GM19193 (cell line): ENCODE measurements around the gene C8B.

Experiments
- POLR2A ChIP-seq: IDR thresholded peaks from 4 replicates; pipeline ENCODE4 v1.6.1; 2011; ENCODE audit not compliant: insufficient read depth, insufficient read length; ENCODE audit errors: extremely low read depth

Gene C8B

DNA sequence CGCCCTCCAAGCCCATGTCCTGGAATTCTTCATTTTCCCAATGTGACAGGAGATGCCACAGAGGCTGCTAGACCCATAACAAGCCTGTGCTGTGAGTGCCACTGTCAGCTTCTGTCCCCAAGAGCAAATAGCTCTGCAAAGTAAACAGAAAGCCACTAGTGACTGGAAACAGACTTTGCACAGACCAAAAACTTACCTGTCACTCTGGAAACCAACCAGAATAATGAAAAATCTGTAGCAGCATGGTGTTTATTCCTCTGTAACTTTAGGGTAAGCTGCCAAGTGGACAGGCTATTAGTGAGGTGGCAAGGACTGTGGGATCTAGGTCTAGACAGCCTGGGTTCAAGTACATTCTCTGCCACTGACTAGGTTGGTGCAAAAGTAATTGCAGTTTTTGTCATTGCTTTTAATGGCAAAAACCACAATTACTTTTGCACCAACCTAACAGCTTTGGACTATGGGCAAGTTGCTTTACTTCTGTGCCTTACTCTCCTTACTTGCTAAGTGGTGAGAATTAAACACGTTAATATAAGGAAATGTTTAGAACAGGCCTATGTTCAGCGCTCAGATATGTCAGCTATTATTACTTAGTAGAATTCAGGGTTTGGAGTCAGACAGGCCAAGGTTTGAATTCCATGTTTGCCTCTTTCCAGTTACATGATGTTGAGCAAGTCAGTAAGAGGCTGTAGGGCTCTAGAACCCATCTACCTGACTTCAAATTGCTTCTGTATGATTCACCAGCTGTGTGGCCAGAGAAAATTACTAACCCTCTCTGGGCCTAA lies at the start of gene C8B:
TSS of gene C8B (minus strand) at position 100 of the 782 bp plus-strand sequence. CDS start at position 33, 67 bp downstream.
- TF ChIP-seq POLR2A = no peak

DNA sequence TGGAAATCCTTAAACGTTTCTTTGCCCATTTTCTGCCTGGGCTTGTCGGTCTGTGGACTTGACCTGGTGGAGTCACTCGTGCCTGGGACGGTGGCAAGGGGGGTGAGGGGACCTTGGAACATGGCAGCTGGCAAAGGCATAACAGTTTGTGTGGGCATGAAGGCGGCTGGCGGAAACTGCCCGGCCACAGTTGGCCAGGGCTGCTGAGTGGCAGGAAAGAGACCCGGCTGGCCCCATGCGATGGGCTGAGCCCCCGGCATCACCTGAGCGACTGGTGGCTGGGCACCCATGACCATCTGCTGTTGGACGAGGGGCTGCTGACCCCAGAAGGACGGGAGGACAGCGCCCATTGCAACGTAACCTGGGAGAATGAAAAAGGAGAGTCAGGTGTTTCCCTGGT lies 49.3 kb upstream of the C8B start:
- no peak for TF ChIP-seq POLR2A

- TF ChIP-seq POLR2A = no peak
Measured at GRCh38 chr1:57013522-57013921, 47.7 kb upstream of the C8B start.

DNA sequence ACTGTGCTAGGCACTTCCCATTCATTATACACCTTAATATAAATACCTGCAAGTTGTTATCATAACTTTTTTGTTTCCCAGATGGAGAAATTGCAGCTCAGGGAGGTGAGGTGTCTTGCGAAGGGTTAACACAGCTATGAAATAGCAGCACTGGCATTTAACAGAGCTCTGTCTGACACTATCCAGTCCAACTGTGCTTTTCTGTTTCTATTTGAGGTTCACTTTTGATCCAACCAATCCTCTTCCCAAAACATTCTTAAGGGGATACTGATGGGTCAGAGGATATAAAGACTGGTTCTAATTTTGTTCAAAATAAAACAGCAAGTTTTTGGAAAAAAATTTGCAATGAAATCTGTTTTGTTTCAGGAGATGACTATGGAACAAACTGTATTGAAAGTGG lies 46.5 kb upstream of the C8B start:
- no peak for TF ChIP-seq POLR2A

- no peak for TF ChIP-seq POLR2A
Measured at GRCh38 chr1:57010511-57010910, 44.7 kb upstream of the C8B start.

- TF ChIP-seq POLR2A = no peak
Measured at GRCh38 chr1:57007948-57008347, 42.1 kb upstream of the C8B start.

DNA sequence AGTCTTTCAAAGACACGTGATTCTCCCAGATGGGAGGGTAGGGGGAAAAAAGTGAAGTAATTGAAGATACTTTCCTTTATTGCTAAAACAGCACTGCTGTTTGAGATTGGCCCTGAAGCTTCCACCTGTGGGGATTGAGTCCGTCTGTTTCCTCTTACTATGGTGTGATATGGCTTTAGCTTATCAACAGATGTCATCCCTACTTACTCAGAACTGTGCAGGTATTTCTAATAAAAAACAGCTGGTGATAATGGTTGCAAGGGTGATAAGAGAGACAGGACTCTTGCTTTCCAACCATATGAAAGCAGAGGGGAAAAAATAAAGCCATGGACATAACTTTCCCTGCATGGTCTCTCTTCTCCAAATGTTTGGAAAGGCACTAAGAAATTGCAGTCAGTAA lies 41.7 kb upstream of the C8B start:
- TF ChIP-seq POLR2A = no peak

DNA sequence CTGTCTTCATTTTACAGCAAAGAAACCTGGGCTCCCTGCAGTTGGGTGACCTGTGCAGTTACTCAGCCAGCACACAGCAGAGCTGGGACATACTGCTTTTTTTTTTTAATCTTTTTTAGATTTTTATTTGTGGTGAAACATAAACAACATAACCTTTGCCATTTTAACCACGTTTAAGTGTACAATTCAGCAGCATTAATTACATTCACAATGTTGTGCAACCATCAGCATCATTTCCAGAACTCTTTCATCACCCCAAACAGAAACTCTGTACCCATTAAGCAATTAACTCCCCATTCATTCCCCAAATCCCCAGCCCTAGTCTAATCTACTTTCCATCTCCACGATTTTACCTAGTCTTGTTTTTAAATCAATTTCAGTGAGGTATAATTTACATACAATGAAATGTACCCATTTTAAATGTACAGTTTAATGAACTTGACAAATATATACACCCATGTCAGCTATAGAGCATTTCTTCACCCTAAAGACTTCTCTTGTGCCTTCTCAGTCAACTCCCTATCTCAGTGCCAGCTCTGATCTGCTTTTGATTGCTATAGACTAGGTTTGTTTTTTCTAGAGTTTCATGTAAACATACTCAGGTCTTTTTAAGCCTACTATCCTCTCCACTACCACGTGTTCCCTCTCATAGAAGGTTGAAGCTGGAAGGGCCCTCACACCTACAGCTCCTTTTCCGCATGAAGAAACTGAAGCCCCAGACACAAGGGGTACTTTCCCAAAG lies 37.8 kb upstream of the C8B start:
- no peak for TF ChIP-seq POLR2A

DNA sequence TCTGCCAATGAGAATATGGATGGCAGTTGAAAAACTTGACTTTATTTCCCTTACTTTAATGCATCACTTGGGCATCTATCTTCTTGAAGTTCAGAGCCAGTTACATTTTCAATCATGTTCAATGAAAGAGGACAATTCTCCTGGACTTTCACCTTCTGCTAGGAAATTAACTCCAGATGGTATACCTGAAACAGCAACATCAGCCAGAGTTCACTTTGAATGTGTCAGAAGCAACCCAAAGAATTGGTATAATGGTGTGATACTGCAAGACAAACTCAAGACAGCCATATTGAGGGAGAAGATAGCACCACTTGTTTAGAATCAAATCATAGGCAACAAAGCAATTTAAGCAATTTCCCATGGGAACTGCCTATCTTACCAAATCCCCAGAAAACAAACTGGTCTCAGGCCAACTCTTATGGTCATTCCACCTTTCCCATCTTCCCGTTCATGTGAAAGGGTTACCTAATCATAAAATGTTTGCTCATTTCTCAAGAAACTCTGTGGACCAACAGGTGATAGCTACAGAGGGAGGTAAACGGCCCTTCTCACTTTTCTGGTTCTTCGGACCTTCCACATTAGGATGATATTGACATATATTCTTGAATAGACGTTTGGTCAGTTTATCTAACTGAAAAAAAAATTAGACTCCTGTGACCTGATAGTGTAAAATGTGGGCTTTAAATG lies 29.7 kb upstream of the C8B start:
- no peak for TF ChIP-seq POLR2A

- TF ChIP-seq POLR2A = no peak
Measured at GRCh38 chr1:56993475-56993874, 27.7 kb upstream of the C8B start.

GRCh38 chr1:56992318-56993125 lies 26.7 kb upstream of the C8B start:
- no peak for TF ChIP-seq POLR2A

GRCh38 chr1:56991576-56991975 lies 25.8 kb upstream of the C8B start:
- no peak for TF ChIP-seq POLR2A

GRCh38 chr1:56986397-56986796 lies 20.6 kb upstream of the C8B start:
- TF ChIP-seq POLR2A = no peak

GRCh38 chr1:56985857-56986256 lies 20.0 kb upstream of the C8B start:
- no peak for TF ChIP-seq POLR2A

- no peak for TF ChIP-seq POLR2A
Measured at GRCh38 chr1:56983484-56983883, 17.7 kb upstream of the C8B start.
